IPS-11a (cell line): Measurements from ENCODE around the gene MYL10.
"Not testable (repeated sequence)": the region's sequence is repeated elsewhere in the genome, so short reads cannot be mapped to it uniquely, and the experiment has no call there.

ENCODE experiments used
- H3K4me3 ChIP-seq: one replicate; pipeline ENCODE4 v1.5.1; 2013; ENCODE audit warnings: low read depth, low read length, control low read depth

MYL10 gene

DNA sequence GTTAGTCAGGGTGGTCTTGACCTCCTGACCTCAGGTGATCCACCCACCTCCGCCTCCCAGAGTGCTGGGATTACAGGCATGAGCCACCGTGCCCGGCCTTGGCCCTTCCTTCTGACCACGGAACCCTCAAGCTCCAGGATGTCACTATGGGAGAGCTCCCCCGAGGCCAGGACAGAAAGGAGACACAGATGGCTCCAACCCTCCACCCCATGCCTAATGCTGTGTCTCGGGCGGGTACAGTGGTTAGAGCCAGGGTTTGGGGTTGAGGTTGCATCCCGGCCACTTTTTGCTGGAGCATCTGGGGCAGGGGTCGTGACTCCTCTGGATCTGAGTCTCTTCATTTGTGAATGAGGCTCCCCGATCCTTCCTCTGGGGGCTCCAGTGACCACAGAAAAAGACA, 8.1 kb downstream of the MYL10 start:
- no peak overlapping the region for H3K4me3 ChIP-seq

DNA sequence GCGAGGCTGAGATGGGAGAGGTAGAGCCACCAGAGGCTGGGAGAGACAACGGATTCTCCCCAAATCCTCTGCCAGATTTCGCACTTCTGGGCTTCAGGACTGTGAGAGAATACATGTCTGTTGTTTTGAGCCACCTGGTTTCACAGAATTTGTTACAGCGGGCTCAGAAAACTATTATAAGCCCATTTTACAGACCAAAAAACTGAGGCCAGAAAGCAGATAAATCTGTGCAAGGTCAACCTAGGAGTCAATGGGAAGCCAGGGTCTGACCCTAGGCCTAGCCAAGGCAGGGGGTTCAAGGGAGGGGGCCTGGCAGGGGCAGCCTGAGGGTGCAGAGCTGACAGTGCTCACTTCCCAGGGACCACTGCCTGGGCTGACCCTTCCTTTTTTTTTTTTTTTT, 8.7 kb downstream of the MYL10 start:
- no peak overlapping the region for H3K4me3 ChIP-seq

DNA sequence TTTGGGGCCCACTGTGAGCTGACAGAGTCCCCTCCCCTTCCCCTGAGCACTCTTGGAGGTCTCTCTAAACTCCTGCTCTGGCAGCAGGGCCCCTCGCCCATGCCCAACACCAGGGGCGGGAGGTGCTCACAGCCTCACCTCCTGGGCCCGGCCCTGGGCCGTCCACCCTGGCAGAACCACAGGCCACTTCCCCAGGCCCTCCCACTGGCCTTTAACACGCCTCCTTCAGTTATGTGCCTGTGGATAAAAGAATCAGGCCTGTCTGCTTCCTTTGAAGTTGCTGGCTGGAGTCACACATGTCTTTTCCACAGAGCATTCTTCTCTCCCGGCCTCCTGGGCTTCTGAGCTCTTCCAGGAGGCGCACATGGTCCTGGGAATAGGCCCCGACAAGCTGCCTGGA, 10.2 kb downstream of the MYL10 start:
- no peak overlapping the region for H3K4me3 ChIP-seq

DNA sequence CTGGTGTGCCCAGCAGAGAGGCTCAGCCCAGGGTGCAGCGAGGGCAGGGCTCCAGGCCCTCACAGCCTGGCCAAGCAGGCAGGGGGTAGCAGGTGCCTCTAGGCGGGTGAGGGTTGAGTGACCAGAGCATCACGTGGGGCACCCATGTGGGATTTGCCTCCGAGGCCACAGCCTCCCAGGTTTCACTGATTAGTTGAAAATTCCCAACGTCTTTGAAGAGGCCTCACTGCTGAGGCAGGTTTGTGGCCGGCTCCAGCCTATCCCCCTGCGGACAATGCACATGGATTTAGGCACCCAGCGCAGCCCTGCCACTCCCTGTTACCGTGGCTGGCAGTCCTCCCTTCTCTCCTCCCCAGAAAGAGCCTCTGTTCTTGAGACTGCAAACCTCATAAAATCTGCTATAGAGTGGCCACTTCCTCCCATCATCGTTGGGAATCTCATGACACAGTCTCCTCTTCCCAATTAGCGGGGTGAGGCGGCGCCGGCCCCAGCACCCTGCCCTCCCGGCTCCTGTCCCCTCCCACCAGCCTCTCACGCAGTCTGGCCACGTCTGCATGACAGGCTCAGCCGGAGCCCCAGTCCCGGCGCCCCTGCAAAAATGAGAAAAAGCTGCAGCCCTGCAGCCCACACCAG, 10.8 kb downstream of the MYL10 start:
- no peak overlapping the region for H3K4me3 ChIP-seq

DNA sequence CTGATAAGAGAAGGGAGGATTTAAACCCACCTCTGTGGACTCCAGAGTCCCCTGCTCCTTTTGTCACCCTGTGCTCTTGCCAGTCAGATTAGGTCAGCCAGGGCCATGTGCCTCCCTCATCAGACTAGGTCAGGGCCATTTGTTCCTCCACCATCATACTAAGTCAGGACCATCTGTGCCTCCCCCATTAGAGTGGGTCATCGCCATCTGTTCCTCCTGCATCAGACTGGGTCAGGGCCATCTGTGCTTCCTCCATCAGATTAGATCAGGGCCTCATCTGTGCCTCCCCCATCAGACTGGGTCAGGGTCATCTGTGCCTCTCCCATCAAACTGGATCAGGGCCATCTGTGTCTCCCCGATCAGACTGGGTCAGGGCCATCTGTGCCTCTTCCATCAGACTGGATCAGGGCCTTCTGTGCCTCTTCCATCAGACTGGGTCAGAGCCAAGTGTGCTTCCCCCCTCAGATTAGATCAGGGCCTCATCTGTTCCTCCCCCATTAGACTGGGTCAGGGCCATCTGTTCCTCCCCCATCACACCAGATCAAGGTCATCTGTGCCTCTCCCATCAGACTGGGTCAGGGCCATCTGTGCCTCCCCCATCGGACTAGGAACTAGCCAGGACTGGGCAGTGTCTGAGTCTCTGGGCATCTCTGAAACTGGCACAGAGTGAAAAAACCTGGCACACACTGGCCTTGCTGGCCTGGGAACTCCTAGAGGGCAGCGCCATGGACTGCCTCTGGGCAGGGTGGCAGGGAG, 11.5 kb downstream of the MYL10 start:
- H3K4me3 ChIP-seq: no peak overlapping the region

DNA sequence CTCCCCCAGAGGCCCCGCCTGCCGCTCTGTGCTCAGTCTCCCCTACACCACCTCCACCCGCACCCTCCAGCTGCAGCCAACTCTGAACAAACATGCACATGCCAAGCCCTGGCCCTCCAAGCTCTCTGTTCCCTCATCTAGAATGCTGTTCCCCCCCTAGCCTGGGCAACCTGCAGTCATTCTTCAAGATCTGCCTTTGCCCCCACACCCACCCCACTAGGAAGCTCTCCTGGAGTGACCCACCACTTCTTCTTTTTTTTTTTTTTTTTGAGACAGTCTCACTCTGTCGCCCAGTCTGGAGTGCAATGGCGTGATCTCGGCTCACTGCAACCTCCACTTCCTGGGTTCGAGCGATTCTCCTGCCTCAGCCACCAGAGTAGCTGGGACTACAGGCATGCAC, 13.7 kb downstream of the MYL10 start:
- H3K4me3 ChIP-seq: no peak overlapping the region

DNA sequence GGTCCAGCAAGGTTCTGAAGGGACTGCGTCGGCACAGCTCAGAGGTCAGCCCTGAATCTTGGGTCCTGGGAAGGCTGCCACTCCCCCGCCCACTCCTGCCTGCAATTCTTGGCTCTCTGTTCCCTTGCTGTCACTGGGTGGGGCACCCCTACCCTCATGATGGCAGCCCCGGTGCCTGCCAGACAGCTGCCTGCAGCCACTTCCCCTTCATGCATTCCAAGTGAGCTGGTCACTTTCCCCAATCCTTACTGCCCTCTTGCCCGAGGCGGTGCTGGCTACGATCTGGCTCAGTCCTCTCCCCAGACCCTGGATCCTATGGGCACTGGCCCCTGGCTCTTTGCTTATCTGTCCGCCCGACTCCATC, 14.2 kb downstream of the MYL10 start:
- H3K4me3 ChIP-seq: no peak overlapping the region

DNA sequence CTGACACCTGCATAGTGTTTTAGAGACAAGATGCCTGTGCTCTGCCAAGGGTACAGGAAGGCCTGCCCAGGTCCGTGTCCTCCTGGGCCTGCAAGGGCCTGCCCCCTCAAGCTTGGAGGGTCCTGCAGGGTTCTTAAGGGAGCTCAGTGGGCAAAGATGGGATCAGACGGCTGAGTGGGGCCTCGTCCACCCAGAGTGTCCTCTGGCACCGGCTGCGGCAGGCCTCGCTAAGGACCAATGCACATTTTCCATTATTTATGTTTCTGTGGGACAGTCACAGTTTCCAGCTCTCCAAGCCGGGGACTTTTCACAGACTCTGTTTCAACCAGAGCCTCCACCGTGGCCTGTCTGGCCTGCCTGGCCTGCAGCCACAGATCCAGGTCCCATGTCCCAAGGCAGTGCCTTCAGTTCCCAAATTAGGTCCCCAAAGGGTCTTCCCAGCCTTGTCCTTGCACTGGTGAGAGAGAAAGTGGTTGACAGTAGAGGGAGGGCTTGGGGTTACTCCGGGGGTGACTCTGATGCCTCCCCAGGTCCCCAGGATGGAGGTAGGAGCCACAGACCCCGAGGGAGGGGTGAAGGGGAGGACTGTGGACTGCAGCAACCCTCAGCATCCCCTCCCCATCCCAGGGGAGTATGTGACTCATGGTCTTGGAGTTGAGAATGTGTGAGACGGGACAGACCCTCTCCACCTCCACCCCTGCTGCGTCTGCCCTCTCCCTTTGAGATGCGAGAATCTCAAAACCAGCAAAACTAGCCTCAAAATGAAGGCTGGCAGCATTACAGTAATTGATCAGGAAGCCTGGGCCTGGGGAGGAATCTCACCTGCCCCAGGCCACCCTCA, 14.8 kb downstream of the MYL10 start:
- H3K4me3 ChIP-seq: no peak overlapping the region

DNA sequence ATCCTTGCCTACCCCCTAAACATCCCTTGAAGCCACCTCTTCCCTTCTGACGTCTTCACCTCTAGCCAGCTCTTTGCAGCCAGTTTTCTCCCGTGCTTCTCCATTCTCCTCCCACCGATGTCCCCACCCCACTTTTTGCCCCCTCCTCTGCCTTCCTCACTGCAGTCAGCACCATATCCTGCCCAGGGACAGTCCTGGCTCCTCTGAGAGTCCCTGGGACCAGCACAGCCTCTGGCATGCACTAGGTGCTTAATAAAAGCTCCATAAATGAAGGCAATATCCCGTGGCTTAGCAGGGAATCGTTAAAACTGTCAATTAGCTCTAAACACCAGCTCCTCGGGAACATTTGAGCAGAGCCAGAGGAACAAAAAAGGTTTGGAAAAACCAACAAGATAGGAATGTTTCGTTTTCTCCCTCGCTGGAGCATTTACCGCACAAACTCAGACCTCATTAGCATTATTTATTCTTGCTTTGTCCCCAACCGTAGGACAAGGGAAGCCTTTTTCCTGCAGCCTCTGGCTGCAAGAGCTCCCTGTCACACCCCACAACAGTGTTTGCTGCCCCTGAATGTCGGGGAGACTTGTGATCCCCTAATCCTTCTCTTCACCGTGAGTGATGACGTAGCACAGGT, 16.1 kb downstream of the MYL10 start:
- no peak overlapping the region for H3K4me3 ChIP-seq

DNA sequence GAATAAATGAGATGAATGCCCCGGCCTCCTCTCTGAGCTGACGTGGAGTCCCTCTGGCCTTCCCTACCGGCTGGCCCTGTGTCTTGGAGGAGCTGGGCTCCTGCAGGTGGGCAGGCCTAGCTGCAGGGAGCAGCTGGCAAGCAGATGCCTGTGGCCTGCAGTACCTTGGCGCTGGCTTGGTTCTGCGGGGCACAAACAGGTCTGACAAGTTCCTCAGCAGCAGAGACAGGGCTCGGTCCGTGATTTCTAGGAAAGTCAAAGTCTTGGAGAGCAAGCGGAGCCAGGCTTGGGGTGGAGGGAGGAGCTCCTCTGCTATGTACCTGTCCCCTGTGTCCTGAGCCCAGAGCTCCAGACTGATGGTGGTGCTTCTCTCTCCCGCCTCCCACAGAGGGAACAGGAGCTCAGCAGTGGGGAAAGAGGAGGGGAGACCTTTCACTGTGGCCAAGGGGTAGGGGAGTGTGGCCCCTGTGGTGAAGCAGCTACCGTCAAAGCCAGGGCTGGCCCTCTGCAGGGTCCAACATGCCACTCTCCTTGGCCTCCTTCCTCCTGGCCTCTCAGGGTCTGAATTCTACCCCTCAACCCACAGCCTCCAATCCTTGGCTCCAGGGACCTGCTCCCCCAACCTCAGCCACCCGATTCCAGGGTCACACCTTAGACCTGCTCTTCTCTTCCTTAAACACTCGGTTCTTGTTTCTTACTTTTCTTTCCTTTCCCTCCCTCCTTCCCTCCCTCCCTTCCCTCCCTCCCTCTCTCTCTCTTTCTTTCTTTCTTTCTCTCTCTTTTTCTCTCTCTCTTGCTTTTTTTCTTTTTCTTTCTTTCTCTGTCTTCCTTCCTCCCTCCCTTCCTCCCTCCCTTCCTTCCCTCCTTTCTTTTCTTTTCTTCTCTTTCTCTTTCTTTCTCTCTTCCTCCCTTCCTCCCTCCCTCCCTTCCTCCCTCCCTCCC, 20.1 kb downstream of the MYL10 start:
- no peak overlapping the region for H3K4me3 ChIP-seq

DNA sequence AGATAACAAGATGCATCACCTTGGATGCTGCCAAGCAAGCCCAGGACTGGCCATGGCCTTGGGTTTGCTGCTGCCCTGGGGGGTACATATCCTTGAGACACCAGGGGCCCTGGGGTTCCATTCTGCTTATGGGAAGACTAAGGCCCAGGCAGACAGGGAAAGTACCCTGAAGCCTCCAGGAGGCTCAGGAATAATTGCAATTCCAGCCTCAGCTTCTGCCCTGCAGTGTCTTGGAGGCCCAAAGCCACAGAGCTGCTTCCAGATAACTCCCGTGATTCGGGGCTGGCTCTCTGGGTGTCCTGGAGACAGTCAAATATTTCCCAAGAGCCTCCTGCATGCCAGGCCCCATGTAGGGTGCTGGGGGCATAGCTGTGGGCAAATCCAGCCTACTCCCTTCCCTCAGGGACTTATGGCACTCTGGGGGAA, 22.6 kb downstream of the MYL10 start:
- H3K4me3 ChIP-seq: no peak overlapping the region

DNA sequence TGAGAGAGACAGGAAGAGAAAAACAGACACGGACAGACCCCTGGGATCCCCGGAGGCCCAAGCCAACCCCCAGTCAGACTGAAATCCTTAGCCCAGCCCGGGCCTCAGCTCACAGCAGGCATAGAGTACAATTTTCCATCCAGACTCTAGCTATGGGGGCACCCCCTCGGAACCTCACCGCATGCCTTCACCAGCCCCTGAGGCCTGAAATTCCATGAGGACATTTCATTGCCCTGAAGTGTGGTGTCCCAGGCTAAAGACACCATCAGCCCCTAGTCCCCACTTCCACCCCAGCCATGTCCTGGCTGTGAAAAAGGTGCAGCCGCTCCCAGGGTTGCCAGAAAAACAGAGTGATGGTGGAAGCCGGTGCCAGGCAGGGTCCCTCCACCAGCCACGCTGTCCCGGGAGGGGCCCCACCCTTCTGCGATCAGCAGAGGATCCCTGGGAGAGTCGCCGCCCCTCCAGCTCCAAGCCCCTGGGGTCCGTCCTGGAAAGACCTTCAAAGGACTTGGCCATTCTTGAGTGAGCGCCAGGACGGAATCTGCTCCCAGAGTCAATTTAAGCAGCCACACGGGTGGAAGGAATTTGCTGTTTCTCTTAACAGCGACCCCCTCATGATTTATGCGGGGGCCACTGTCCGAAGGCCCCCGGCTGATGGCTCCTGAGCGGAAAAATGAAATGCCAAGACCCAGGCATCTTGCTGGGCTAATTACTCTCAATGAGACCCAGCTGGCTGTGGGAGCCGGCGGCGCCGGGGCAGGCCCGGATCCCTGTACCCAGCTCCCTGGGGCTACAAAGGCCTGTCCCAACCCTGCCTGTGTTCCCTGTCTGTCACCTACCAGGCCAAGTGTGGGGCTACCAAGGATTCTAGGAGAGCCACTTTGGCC, 23.2 kb downstream of the MYL10 start:
- no peak overlapping the region for H3K4me3 ChIP-seq

DNA sequence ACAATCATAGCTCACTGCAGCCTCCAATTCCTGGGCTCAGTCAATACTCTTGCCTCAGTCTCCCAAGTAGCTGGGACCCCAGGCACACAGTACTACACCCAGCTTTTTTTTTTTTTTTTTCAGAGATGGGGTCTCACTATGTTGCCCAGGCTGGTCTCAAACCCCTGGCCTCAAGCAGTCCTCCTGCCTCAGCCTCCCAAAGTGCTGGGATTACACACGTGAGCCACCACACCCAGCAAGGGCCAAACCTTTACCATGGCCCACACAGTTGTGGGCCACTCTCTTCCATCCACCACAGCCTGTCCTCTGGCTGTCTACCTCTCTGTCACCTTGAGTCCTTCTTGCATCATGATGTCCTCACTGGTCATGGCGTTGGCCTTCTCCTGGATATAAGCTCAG, 24.2 kb downstream of the MYL10 start:
- not testable (repeated sequence) for H3K4me3 ChIP-seq

DNA sequence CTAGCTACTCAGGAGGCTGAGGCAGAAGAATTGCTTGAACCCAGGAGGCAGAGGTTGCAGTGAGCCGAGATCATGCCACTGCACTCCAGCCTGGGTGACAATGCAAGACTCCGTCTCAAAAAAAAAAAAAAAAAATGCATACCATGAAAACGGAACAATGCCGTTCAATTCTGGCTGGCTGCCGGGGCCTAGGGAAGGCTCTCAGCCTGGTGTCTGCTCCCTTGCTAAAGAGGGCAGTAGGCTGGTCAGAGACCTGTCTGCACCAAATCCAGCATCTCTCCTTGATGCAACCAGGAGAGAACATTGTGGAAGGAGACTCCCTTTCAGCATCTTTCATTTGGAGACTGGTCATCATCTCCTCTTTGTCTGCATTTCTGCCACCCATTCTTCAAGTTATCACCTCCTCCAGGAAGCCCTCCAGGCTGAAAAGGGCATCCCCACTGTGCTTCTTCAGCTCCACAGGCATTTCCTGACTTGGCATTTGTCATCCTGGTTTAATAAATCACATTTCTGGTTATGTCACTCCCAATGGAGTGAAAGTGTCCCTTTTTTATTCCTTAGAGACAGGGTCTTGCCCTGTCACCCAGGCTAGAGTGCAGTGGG, 24.7 kb downstream of the MYL10 start:
- no peak overlapping the region for H3K4me3 ChIP-seq

DNA sequence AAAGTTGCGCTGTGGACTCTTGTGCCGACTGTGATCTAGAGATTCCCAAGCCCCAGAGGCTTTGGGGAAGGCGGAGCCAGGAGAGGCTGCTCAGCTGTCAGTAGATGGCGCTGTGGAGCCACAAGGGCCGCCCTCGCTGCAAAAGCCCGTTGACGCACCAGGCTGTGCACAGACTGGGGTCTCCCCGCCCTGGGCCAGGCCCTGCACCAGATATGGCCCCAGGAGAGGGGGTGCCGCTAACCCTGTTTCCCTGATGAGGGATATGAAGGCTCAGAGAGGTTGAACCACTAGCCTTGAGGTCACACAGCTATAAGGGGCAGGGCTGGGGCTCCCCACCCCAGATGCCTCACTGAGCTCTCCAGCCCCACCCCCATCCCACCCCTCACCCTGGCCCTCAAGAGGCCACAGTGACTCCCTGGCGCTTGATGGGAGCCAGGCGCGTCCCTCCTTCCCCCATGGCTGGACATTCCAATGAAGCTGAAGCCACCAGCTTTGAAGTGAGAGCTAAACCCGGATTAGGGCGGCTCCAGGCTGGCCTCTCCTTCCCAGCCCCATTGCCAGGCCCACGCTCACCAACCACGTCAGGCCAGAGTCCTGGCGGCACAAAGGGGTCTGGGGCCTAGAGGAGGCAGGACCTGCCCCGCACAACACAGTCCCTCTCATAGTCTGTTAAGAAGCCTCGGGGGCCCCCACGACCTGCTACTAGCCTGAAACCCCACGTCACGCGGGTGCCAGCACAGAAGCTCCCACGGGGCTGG, 26.4 kb downstream of the MYL10 start:
- no peak overlapping the region for H3K4me3 ChIP-seq

DNA sequence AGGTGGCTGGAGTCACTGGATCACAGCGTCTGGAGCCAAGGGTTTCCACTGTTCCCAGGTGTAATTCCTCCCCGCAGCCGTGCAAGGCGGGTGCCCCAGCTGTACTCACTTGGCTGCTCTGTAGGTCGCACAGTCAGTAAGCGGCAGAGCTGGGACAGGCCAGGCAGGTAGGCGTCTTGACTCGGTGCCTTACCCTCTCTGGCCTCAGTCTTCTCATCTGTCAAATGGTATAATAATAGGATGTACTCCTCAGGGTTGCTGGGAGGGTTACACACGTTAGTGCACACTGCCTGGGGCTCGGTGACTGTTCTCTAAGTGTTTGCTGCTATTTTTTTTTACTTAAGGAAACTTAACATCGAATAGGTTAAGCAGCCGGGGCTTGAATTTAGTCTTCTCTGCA, 27.0 kb downstream of the MYL10 start:
- no peak overlapping the region for H3K4me3 ChIP-seq

DNA sequence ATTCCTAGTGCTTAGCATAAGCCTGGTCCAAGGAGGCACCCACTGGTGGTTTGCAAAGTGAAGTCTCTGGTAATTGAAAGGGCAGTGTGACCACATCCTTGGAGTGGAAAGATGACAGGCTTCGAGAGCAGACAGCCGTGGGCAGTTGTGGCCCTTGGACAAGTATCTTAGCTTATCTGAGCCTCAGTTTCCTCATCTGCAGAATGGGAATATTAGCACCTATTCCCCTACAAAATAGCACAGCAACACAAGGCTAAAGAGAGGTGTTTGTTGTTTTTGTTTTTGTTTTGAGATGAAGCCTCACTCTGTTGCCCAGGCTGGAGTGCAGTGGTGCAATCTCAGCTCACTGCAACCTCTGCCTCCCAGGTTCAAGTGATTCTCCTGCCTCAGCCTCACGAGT, 29.3 kb downstream of the MYL10 start:
- no peak overlapping the region for H3K4me3 ChIP-seq
